Stimulated activated CD4-positive, alpha-beta T cell treated with anti-CD3 and anti-CD28 coated beads, Interleukin-15, amount 100 ng/mL, for 48 hours (primary cell): ENCODE data around the gene CPM.
A peak's percentile ranks its signal among the peaks of the same experiment; 100 is the strongest.

Experiments used
- DNase-seq, 2 donors: peaks; one replicate each; pipeline ENCODE4 v3.0.0-alpha.2; 2020; ENCODE audit warnings: low read depth in 2 of 2

The CPM gene

DNA sequence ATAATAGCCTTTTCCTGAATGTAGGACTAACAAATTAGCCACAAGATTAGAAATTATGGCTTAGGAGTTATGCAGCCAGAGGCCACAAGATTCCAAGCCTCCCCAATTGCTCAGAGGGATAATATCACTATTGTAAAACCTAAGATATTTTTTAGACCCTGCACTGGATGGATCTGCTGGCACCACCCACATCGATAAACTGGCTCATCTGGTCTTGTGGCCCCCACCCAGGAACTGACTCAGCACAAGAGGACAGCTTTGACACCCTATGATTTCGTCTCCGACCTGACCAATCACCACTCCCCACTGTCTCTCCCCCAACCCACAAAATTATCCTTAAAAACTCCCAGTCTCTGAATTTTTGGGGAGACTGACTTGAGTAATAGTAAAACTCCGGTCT is 54.7 kb downstream of the CPM start:
- DNase-seq: no peak

DNA sequence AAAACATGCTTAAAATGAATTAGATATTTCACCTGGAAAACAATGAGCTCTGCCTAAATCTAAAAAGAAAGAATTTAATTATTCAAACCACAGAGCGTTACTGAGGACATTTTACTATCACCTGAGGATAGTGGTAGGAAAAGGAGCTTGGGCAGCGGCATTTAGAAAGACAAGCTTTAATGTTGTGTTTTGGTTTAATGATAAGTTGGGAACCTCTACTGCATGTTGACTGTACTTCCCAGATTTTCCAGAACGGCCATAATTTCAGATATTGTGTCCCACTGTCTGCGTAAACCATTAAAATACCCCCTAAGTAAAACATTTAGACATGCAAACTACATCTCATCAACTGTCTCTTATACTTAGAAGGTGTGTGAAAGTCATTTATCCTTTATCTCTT is 55.4 kb downstream of the CPM start:
- DNase-seq: no peak

DNA sequence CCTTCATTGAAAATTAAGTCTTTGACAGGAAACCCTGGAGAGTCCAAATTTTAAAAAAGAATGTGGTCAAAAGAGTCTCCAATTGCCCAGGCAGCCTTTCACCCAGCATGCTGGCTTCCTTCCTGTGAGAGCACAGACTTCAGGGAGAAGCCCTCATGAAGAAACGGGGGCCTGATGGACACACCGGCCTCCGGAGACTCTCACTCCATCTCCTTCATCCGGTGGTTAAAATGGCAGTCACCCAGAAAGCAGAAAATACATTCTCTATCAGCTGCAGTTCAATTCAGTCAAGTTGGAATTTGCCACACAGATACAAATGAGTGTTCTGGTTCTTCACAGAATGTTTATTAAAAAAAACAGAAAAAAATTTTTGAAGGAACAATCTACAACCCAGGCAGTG is 56.5 kb downstream of the CPM start:
- DNase-seq: no peak

DNA sequence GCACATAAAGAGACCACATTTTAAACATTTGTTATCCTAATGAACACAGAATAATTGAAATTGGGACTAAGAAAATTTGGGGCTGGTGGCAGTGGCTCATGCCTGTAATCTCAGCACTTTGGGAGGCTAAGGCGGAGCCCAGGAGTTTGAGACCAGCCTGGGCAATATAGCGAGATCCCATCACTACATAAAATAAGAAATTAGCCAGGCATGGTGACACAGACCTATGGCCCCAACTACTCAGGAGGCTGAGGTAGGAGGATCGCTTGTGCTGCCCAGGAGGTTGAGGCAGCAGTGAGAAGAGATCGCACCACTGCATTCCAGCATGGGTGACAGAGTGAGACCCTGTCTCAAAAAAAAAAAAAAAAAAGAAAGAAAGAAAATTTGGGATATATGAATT is 59.7 kb downstream of the CPM start:
- no peak for DNase-seq

DNA sequence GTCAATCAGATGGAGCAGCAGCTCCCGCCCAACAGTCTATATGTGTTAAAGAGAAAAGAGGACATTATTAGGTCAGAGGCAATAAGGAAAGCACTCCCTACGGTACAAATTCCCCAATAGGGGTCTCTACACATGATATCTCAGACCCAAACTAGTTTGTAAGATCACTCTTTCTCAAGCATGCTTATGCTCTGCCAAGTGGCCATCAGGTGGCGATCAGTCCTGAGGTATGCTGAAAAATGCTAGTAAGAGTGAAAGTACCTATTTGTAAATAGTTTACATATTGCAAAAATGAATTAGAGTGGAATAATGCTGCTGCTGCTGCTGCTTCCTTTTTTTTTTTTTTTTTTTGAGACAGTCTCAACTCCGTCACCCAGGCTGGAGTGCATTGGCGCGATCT is 61.0 kb downstream of the CPM start:
- no peak for DNase-seq

DNA sequence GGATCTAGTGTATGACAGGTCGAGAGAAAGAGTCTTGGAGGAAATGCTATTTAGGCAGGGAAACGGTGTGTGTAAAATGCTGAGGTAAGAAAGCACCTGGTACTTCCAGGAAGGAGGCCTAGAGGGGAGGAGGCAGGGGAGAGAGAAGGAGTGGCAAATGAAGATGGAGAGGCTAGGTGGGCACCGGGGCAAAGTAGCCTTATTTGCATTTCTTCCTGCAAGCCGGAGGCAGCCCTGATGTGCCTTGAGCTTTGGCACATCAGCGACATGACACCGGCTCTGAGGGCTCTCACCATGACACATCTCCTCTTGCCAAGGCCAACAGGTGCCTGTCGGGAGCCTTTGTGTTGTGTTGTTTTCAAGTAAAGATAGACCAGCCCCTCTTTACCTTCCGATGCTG is 61.6 kb downstream of the CPM start:
- DNase-seq: no peak

DNA sequence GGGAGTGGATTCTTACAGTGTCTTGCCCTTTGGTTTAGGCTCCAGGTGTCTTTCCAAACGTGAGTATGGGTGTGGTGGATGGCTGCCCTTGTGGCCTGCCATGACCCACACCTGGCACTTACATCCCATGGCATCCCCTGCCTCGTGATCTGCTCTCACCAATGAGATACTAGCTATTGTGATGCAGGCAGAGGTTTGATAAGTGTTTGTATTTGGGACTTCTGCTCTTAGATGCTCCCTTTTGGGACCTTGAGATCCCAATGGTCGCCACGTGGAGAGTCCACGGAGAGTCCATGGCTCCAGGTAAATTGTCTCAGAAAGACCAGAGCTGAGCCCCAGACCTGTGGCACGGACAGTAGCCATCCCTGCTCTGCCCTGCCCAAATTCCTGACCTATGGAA is 62.5 kb downstream of the CPM start:
- DNase-seq: no peak

DNA sequence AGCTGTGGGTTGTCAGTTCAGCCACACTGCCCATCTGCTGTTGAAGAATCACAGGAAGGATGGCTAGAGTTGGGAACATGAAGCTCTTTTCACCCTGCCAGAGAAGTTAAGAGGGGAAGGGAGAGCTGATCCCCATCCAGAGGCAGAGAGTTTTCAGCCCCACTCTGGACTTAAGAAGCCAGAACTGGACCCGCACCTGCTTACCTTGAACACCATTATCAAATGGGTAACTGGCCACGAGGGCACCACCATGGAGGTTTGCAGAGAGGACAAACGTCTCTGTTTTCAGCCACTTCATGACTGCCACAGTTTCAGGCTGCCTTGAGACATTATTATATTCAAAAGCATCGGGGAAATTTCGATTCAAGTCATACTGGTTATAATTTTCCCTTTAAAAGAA is 63.0 kb downstream of the CPM start:
- DNase-seq: no peak

DNA sequence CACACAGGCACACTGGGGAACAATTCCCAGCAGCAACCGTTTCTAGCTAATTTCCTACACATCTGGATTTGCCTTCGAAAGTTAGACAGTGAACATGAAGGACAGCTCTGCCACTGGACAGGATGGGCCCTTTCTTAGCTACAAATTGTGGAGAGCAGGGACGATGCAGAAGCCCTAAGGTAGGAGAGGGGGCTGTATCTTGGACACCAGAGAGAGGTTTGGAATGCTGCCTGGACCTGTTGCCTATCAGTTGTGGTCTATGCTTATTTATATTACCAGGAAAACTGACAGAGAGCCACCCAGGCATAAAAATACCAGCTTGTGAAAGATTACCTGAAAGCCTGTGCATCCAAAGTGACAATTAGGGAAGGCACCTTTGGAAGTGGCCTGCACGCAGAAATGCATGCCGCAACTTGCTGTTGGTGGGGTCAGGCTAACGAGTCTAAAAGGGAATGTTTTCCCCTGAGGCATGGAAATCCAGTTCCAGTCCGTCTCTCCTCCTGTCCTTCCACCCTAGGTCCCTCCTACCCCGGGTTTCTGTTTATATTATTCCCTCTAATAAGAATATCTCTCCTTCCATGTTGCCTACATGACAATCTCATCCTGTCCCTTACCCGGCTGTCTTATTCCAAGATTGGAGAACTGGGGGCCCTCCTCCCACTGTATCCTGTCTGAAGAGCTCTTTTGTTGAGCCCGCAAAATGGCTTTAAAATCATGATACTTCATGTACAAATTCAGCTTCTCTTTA is 64.8 kb downstream of the CPM start:
- no peak for DNase-seq

DNA sequence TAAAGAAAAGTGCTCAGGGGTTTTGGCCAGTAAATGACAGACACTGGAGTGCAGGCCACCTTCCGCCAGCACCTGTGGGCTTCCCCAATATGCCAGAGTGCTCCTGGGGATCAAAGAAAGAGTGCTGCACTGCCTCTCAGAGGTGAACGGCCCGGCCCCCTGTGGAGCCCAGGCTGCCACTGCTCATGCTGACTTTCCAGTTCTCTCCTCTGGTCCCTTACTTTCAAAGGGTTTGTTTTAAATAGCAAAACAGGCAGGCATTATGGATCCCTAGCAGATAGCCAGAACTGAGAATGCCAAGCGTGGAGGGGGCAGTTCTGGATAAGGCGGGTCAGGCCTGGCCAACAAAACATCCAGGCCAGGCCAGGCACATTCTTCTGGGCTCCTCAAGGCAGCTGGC is 65.4 kb downstream of the CPM start:
- DNase-seq: no peak

DNA sequence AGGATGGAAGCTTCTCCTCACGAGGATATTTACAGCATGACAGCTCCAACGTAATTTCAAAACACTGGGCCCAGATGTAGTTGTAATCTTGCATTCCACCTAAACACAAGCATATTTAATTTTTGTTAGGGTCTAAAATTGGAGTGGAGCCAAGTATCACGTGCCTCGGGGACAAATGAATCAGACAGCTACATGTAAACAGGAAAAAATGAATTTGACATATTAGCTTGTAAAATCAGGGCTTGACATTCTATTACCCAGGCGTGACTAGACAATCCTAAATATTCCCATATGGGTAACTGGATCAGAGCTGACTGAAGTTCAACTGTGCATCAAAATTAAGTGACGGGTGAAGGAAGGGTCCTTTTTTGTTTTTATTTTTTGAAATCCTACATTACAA is 66.0 kb downstream of the CPM start:
- no peak for DNase-seq

DNA sequence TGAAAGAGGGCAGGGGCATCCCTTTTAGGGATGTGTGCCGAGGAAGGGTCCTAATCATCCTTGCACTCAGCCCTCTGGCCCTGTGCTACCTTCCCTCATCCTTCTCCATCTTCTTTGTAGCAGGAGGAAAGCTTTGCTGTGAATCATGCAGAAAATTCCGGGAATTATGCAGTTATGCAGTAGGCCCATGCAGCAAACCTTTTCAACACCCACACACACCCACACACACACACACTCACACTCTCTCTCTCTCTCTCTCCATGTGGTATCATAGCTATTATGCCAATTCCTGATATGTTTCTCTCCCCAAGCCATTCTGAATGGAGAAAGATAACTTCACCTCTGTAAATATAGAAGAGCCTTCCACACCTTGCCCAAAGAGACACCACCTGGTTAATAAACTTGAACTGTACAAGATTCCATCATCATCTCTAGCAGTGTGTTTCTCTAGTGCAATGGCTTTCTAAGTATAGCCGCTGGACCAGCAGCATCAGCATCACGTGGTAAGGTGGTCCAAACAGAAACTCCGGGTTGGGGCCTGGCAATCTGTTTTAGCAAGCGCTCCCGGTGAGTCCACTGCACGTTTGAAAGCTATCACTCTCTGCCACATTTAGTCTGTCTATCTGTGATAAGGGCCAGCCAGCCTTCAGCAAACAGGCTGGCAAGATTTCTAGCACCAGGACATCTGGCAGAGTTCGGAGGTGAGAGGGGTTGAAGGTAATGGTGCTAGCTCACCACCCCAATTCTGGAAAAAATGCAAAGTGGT is 67.4 kb downstream of the CPM start:
- DNase-seq: no peak

DNA sequence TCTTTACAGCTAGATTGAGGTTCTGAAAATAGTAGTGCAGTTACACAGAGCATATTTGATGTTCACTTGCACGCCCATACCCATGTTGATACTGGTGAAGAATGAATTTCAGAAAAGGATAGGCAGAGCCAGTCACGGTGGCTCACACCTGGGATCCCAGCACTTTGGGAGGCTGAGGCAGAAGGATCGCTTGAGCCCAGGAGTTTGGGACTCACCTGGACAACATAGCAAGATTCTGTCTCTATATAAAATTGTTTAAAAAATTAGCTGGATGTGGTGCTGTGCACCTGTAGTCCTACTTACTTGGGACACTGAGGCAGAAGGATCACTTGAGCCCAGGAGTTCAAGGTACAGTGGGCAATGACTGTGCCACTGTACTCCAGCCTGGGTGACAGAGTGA is 68.4 kb downstream of the CPM start:
- DNase-seq: no peak

DNA sequence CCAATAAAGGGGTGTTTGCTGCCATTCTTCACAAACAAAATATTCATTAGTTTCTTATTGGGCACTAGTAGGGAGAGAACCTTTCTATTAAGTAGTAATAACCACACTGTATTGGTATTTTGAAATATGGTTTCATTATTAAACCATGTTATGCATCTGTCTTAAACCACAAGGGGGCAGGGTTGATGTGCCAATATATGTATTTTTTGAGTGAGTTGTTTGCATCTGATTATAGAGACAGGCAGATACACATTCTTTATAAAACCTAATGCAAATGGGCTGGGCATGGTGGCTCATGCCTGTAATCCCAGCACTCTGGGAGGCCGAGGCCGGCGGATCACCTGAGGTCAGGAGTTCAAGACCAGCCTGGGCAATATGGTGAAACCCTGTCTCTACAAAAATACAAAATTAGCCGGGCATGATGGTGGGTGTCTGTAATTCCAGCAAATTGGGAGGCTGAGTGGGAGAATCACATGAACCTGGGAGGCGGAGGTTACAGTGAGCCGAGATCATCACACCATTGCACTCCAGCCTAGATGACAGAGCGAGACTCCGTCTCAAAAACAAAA is 69.0 kb downstream of the CPM start:
- DNase-seq: peak in 1 of 2 donors; percentile 3

DNA sequence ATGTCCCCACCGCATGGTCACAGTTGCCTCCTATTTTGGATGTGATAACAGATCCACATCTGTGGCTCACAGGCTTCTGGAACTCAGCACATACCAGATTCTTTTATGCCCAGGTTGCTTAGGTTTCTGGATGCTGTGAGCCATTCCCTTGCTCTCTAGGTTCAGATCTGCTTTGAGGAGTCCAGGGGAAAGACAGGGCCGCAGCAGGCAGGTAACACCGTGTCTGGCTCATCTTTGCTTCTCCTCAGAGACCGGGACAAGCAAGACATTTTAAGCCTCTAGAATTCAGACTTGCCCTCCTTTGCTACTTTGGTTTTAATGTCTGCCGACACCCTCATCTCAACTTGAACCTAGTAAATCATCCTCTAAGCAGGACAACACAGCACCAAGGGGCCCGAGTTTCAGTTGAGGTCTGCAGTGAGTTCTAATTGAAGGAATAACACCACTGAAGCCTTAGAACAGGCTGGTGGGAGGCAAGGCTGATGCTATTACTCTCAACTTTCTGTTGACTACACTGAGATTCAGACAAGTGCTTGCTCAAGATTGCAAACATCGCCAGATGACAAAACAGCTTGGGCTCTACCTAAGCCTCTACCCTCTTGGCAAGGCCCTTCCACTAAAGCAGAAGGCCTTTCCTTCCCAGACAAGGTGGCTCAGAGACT is 69.7 kb downstream of the CPM start:
- no peak for DNase-seq

DNA sequence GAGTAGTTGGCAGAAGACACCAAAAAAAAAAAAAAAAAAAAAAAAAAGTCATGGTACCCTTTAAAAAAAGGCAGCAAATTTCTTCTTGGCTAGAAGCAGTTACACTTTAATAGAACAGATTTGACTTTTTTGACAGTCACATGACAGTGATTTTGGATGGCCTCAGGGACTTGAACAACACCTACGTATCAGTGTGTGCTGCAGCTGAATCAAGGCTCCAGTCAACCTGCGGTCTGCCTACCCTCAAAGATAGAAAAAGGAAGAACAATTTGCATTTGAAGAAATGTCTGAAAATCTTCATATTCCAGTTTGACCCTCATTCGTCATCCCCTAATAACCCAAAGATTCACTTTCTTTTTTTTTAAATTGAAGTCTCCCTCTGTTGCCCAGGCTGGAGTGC is 71.1 kb downstream of the CPM start:
- DNase-seq: no peak

DNA sequence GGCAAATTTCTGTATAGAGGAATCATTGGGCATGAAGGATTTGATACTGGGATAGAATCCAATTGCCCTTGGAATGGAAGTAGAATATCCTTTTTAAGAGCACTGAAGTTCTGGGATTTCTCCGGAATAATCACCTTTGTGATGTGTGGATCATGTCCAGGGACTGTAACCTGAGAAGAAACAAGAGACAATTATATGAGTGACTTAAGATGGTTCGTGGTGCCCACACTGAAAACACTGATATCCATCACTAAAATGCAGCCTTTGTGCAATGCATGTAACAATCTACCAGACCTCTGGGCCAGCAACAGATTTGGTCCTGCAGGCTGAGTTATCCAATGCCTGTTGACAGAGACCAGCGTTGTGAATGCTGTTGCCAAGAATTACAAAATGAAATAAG is 76.5 kb downstream of the CPM start:
- no peak for DNase-seq

DNA sequence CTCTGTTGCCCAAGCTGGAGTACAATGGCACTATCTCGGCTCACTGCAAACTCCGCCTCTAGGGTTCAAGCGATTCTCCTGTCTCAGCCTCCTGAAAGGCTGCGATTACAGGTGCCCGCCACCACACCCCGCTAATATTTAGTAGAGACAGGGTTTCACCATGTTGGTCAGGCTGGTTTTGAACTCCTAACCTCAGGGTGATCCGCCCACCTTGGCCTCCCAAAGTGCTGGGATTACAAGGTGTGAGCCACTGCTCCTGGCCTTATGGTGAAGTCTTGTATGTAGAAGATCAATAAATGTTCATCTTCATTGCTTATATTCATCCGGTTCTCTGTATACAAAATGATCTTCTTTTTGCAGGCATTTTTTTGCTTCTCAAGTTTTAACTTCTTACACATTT is 77.2 kb downstream of the CPM start:
- no peak for DNase-seq

DNA sequence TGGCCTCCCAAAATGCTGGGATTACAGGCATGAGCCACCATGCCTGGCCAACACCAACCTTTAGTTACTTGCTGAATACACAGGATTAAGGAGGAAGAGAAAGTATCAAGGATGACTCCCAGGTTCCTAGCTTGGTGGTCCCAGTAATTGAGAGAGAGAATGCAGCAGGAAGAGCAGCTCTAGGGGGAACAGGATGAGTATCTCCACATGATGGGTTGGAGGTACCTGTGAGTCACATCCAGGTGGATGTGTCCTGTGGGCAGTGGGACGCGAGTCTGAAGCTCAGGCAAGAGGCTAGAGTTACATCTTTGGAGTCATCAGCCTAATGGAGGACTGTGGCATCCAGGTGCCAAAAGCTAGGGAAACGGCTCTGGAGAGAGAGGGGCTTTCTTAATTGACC is 77.9 kb downstream of the CPM start:
- no peak for DNase-seq

DNA sequence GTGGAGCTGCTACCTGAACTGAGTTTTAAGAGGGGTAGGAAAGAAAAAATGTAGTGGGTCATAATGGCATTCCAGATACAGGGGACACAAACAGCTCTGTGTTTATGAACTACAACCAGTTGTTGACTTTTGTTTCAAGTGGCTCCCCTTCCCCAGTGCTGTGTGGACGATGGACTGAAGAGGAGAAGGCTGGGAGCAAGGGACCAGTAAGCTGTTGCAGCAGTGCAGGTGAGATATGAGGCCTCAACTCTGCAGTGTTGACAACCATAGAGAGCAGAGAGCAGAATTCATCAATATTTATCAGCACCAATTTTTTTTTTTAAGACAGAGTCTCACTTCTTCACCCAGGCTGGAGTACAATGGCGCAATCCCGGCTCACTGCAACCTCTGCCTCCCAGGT is 78.4 kb downstream of the CPM start:
- no peak for DNase-seq

DNA sequence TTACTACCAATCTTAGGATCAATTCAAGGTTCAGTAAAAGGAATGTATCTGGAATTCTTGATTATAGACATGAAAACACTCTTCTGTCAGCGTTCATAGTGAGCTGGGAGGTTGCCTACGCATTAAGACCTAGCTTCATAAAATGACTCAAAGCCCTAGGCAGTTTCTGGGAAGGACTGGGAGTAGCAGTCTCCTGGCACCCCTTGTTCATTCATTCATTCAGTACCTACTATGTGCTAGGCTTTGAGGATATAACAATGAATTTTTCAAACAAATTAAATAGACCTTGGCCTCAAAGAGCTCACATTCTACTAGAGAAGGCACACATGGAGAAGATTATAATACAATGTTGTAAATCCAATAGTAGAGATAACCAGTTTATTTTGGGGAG is 78.9 kb downstream of the CPM start:
- DNase-seq: no peak

DNA sequence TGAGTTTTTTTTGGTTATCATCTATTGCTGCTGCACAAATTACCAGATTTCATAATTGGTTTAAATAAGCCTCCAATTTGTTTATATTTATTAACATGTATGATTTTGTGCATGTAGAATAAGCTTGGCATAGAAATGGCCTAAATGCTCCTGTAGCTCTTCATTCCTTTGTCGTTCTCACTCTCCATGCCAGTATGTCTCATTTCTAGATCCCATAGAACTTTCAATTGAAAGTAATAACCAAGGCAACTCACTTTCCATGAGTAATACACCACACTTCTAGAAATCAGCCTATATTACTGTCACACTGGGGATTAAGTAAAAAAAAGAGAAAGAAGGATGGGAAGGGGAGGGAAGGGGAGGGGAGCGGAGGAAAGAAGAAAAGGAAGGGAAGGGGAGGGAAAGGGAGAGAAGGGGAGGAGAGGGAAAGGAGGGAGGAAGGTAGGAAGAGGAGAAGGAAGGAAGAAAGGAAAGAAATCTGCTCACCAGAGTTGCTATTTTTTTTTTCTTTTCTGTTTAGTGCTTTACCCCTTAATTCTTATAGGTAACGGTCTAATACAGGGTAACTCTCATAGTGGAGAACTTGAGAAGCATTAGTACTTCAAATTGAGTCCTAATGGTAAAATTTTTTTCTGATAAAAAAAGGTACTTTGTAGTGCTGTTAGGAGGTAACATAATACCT is 79.4 kb downstream of the CPM start:
- DNase-seq: no peak
